ENCODE measurements around the gene ISYNA1.

GRCh38 chr19:18443406-18443805 is 5.5 kb upstream of the ISYNA1 start:
- TF ChIP-seq FOXP1 (CRISPR knock-in tag; IDR thresholded peaks at IDR 0.05; ENCODE audit: borderline replicate concordance) (no peak), OVOL2 (CRISPR knock-in tag; IDR thresholded peaks at IDR 0.05; ENCODE audit: borderline replicate concordance) (no peak), CTCF (IDR thresholded peaks at IDR 0.05) (no peak), E2F4 (CRISPR knock-in tag; IDR thresholded peaks at IDR 0.05; ENCODE audit: borderline replicate concordance, low read depth) (no peak), ATF6 (CRISPR knock-in tag; IDR thresholded peaks at IDR 0.05) (no peak), ATF1 (CRISPR knock-in tag; IDR thresholded peaks at IDR 0.05) (no peak), NFE2L1 (CRISPR knock-in tag; IDR thresholded peaks at IDR 0.05) (no peak)

Measured in WTC11 (cell line).